ENCODE measurements around the gene ACBD5. TPM values are rescaled to one million over a fixed set of nuclear protein-coding genes. Genes with fewer than 3 reads are reported as not detected.
"Not testable (repeated sequence)": the region's sequence is repeated elsewhere in the genome, so short reads cannot be mapped to it uniquely, and the experiment has no call there.

ACBD5 gene
- total RNA-seq, 2 donors from 2014 or later = 34.9 to 36.1 TPM

- DNase-seq = no peak
- ATAC-seq = no peak
- intact Hi-C loops (cut with DNase I) = no loop called here
These were observed 83.4 kb downstream of the ACBD5 start for GRCh38 chr10:27157150-27157549.

DNA sequence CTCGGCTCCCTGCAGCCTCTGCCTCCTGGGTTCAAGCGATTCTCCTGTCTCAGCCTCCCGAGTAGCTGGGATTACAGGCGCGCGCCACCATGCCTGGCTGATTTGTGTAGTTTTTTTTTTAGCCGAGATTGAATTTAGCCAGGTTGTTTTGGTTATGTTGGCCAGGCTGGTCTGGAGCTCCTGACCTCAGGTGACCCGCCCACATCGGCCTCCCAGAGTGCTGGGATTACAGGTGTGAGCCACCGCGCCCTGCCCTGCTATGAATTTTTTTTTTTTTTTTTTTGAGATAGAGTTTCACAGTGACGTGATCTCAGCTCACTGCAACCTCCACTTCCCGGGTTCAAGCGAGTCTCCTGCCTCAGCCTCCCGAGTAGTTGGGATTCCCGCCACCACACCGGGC, 84.0 kb downstream of the ACBD5 start:
- DNase-seq; intact Hi-C loops (cut with DNase I); ATAC-seq: not testable (repeated sequence)

DNA sequence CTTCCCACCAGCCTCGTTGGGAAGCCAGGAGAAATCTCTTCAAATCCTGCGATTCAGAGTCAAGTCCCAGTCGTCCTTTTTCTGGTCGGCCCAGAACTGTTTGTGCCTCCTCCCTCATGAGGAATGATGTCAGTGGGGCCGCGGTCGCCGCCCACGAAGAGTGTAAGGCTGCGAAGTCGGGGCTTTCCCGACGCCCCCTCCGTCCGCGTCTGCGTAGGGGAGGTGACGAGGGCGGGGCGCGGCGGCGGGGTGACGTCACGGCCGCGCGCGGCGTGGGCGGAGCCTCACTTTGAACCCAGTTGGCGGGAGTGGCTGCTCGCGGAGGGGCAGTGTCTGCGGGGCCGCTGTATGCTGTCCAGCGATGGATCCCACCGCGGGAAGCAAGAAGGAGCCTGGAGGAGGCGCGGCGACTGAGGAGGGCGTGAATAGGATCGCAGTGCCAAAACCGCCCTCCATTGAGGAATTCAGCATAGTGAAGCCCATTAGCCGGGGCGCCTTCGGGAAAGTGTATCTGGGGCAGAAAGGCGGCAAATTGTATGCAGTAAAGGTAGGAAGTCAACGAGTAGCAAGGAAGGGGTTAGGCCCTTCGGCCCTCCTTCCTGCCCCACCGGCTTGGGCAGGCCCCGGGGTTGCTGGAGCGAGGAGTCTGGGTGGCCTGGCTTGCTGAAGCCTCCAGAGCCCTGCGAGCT, 85.4 kb downstream of the ACBD5 start, which contains the start of gene MASTL:
MASTL (plus strand) TSS at position 287 of the 689 bp plus-strand sequence; CDS start at position 362, 75 bp downstream.
- intact Hi-C loops (cut with DNase I) = no loop called here

GRCh38 chr10:27153845-27154193, 86.8 kb downstream of the ACBD5 start:
- intact Hi-C loops (cut with DNase I) = no loop called here
- ATAC-seq (peak in 1 of 2 donors; percentile 1), DNase-seq (peak; percentile 26)

More for the DNA sequence above, 85.4 kb downstream of the ACBD5 start, which contains the start of gene MASTL:
- DNase-seq (peak; percentile 96), ATAC-seq (peak; percentile 97)

GRCh38 chr10:27153329-27153728, 87.3 kb downstream of the ACBD5 start:
- ATAC-seq (no peak), DNase-seq (no peak)
- intact Hi-C loops (cut with DNase I) = no loop called here

GRCh38 chr10:27152687-27153086, 87.9 kb downstream of the ACBD5 start:
- intact Hi-C loops (cut with DNase I) = no loop called here
- ATAC-seq (no peak), DNase-seq (no peak)

DNA sequence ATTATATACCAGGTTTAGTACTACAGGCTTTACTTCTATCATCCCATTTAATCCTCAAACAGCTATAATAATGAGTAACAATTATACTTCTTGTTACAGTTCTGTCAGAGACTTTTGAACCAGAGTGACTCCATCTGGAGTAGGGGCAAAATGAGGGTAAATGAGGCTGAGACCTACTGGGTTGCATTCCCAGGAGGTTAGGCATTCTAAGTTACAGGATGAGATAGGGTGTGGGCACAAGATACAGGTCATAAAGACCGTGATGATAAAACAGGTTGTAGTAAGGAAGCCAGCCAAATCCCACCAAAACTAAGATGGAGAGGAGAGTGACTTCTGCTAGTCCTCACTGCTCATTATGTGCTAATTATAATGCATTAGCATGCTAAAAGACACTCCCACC, 90.3 kb downstream of the ACBD5 start:
- ATAC-seq (no peak), DNase-seq (no peak)
- intact Hi-C loops (cut with DNase I) = no loop called here

GRCh38 chr10:27147701-27148100, 92.9 kb downstream of the ACBD5 start:
- ATAC-seq (peak; percentile 35 to 38), DNase-seq (no peak)
- intact Hi-C loops (cut with DNase I) = no loop called here

- ATAC-seq (no peak), DNase-seq (no peak)
- intact Hi-C loops (cut with DNase I) = no loop called here
These were observed 94.7 kb downstream of the ACBD5 start for GRCh38 chr10:27145937-27146336.

Other genes with a start within 250 kb of the ACBD5 start
- gene ANKRD26, start 140.3 kb downstream of the ACBD5 start, total RNA-seq = 10 to 100 TPM in 1 of 2 donors, 1 to 10 TPM in 1; 8.1 to 11.5 TPM
- gene YME1L1, start 86.4 kb downstream of the ACBD5 start, total RNA-seq = 10 to 100 TPM; 75.1 to 96.0 TPM
- gene MASTL, start 85.4 kb downstream of the ACBD5 start, total RNA-seq = 1 to 10 TPM; 2.9 to 3.1 TPM